SHP77 (cell line): Measurements from ENCODE around the gene OSBPL1A.
A peak's percentile ranks its signal among the peaks of the same experiment; 100 is the strongest.
"Not testable (repeated sequence)": the region's sequence is repeated elsewhere in the genome, so short reads cannot be mapped to it uniquely, and the experiment has no call there.

Experiments
- DNase-seq, 2 experiments: peaks; one replicate each; lab custom pipeline; 2025; lab: John Stamatoyannopoulos, UW

The OSBPL1A gene

GRCh38 chr18:24187049-24187448 is 210.6 kb downstream of the OSBPL1A start:
- no peak for DNase-seq

DNA sequence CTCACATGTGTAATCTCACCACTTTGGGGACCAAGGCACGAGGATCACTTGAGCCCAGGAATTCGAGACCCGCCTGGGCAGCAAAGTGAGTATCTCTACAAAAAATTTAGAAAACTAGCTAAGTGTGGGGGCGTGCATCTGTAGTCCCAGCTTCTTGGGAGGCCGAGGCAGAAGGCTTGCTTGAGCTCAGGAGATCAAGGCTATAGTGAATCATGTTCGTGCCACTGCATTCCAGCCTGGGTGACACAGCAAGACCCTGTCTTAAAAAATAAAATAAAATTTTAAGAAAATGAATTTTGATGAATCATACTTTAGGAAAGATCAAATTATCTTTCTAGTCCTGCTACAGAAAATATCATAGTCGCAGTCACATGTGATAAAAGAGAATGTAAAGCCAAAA is 211.8 kb downstream of the OSBPL1A start:
- no peak for DNase-seq

DNA sequence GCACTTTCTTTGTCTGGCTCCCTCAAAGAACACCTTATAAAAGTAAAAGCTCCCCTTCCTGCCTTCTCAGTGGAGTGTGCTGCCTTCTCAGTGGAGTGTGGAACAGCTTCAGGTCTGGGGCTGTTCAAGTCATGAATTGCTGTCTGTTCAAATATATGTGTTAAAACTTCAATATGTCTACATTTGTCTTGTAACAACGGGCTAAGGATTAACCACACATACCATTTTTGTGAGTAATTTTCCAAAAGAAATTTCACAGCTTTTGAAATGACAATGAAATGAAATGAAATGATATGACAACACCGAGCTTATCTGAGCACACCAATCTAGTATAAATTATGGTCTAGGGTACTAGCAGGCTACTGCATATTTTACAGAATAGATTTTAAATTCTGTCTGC is 215.8 kb downstream of the OSBPL1A start:
- no peak for DNase-seq

- no peak for DNase-seq
Observed at GRCh38 chr18:24180048-24180447, 217.6 kb downstream of the OSBPL1A start.

DNA sequence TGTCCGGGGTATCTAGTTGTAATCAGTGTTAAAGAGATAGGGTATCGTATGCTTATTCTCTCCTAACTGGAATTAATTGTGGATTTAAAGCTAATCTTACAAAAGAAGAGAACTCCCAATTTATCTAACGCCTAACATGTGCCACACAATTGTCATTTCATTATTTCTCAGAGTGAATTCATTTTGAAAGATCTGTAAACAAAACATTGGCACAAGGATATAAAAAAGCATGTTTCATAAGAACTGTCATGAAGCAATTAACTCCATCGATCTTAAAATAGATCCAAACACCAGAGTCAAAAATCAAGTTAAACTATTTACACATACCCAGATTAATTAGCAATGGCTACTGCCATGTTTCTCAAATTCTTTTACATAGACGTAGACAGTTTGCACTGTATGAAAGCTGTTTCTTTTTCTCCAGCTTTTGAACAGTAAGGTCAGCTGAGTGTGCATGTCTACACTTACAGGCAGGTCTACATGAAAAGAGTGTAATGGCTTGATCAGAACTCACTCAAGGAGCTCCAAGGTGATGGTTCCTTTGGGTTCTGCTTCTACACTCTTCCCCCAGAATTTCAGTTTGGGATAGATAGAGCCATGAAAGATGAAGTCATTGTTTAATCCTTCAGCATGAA is 220.0 kb downstream of the OSBPL1A start:
- no peak for DNase-seq

GRCh38 chr18:24176727-24177416 is 220.8 kb downstream of the OSBPL1A start:
- DNase-seq = peak; percentile 27 to 42

- no peak for DNase-seq
Observed at GRCh38 chr18:24173997-24174396, 223.6 kb downstream of the OSBPL1A start.

GRCh38 chr18:24170360-24170759 is 227.3 kb downstream of the OSBPL1A start:
- DNase-seq = no peak

- DNase-seq = no peak
Observed at GRCh38 chr18:24168496-24168895, 229.1 kb downstream of the OSBPL1A start.

DNA sequence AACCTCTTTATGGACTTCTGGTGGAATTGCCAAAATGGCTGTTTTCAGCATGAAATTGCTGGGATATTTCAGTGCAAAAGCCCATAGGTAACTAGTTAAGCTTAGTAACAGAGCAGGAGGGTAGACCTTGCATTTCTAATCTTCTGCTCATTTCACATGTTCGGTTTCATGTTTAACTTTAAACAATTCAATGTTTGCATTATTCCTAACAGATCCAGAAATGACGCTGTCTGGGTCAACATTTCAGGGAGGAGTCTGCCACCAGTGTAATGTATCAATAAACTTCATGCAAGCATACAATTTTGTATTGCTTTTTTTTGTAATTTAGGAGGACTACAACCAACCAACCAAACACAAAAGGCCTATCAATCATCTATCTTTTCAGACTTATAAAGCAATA is 236.3 kb downstream of the OSBPL1A start:
- no peak for DNase-seq

- no peak for DNase-seq
Observed at GRCh38 chr18:24160086-24160485, 237.5 kb downstream of the OSBPL1A start.

DNA sequence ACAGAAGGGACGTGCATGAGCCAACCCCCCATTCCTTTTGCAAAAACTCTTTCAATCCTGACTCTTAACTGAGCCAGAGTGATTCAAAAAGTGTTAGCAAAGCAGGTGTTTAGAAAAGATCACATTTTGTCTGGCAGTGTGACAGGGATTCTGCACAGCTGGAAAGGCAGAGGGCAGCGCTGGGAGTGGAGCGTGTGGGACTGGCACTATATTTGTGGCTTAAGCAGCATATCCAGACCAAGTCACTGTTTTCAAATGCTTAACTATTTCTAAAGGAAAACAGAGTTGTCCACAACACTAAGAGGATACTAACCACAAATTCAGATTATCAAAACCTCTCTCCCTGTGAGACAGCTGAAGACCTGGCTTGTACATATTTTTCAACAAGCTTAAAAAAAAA is 239.8 kb downstream of the OSBPL1A start:
- no peak for DNase-seq

GRCh38 chr18:24153397-24153796 is 244.2 kb downstream of the OSBPL1A start:
- DNase-seq = no peak

DNA sequence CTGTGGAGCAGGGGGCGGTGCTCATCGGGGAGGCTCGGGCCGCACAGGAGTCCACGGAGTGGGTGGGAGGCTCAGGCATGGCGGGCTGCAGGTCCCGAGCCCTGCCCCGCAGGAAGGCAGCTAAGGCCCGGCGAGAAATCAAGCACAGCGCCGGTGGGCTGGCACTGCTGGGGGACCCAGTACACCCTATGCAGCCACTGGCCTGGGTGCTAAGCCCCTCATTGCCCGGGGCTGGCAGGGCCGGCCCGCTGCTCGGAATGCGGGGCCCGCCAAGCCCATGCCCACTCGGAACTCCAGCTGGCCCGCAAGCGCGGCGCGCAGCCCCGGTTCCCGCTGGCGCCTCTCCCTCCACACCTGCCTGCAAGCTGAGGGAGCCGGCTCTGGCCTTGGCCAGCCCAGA is 248.0 kb downstream of the OSBPL1A start:
- DNase-seq = not testable (repeated sequence)

DNA sequence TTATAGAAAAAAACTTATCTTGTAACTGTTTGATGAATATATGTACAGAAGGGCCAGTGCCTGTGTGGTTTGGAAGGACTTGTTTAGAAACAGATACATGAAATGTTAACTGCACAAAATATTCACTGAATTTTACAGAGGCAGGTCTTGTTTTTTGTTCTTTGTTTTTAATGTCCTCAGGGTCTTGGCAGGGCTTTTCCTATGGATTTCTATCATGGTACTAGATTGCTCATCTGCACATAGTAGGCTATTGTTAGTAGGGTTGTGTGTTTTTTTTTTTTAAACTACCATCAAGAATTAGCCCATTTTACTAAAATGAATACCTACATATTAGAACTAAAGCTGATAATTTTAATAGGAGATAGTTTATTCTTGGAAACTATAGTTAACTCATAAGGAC is 255.2 kb downstream of the OSBPL1A start:
- DNase-seq = no peak

DNA sequence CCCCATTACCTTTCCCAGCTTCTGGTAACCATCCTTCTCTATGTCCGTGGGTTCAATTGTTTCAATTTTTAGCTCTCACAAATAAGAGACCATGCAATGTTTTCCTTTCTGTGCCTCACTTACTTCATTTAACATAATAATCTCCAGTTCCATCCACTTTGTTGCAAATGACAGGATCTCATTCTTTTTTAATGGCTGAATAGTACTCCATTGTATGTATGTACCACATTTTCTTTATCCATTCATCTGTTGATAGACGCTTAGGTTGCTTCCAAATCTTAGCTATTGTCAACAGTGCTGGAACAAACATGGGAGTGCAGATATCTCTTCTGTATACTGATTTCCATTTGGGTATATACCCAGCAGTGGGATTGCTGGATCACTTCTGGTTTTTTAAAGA is 256.9 kb downstream of the OSBPL1A start:
- DNase-seq = no peak

DNA sequence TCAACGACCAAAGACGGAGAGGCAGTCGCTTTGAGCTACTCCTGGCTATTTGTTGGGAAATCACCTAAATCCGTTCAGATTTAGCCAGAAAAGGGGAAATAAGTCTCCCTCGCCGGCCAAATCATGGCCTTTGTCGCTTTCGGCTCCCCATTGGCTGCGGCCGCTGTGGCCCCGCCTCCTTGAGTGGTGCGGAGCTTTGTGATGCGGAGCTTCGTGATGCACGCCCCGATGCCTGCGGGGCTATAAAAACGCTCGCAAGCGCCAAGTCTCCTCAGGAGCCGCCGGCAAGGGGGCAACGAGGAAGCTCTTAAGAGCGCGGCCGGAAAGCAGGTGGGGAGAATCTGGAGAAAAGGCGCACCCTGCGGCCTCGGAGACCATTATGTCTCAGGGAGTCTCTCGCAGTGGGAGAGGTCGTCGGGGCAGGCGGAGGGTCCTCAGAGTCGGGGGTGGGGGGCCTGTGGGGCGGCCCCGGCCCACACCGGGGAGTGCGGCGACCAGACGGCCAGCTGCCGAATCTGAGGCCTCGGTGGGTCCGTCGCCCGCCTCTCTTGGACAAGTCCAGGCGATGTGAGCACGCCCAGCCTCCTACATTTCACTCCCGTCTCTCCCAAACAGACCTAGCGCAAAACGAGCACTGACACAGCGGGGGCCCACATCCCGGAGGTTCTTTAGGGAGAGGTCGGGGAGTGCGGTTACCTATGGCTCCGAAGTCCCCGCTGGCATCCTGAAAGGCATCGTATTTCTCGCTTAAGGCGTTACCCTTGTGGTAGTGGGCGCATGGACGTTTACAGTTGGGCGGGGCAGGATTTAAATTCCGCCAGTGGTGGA is 258.6 kb downstream of the OSBPL1A start, which contains the start of gene CABYR:
TSS of gene CABYR (plus strand) at position 274 of the 828 bp plus-strand sequence. CDS start 4,053 bp downstream, outside the sequence.
- peak; percentile 91 to 94 for DNase-seq

DNA sequence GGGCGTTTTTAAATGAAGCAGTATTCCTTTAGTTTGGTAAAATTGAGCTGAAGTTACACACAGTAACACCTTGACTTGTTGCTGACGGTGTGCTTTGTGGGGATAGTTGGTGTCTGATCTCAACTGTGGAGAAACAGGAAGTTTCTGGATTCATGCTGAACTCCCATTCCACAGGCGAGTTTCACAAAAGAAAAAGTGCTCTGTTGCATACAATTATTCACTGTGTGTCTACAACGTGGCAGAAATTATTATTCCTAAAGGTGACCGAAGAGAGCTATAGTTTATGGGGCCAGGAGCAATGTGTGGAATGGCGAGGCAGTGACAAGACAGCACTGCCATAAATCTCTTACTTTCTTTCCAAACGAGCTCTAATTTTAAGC is 259.2 kb downstream of the OSBPL1A start:
- no peak for DNase-seq

DNA sequence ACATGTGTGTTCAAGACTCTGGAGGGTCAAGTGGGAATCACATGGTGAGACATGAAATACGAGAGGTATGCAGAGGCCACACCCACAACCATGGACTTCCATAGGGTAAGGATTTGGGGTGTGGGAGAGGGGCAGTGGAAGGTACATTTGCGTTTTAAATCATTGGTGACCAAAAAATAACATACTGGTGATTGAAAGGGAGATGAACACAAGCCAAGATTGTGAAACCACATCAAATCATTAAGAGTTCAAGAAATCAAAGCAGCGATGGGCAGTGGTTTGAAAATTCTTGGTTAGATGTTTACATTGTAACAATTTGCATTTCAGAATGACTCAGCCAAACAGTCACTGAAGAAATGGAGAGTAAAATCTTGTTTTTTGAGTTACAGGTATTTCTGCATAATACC is 260.7 kb downstream of the OSBPL1A start:
- peak in 1 of 2 experiments; percentile 5 for DNase-seq

DNA sequence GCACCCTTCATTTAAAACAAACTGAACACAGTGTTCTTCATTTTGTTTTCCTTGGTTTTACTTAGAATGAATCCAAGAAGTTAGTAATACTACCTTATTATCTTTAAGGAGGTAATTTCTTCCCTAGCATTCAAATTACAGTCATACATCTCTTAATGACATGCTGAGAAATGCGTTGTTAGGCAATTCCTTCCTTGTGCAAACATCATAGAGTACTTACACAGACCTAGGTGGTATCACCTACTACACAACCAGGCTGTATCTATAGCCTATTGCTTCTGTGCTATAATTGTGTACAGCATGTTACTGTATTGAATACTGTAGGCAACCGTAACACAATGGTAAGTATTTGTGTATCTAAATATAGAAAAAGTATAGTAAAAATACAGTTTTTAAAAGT is 267.1 kb downstream of the OSBPL1A start:
- DNase-seq = no peak

GRCh38 chr18:24128700-24129099 is 268.9 kb downstream of the OSBPL1A start:
- no peak for DNase-seq

DNA sequence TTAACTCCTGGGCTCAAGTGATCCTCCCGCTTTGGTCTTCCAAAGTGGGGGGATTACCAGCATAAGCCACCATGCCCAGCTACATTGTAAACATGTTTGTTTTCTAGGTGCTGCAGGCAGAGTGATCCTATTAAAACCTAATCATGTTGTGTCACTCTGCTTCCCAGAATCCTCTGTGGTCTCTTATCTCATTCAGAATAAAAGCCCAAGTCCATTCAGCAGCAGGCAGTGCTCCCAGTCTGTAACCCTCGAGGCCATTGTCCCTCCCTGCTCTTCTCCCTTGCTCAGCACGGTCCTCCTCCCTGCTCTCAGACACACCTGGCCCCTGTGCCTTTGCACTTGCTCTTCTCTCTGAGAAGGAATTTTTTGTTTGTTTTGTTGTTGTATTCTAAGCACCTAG is 269.9 kb downstream of the OSBPL1A start:
- no peak for DNase-seq
